ENCODE measurements around the gene TAS2R38.

The TAS2R38 gene

GRCh38 chr7:141941075-141941474, 32.5 kb downstream of the TAS2R38 start:
- H3K4me3 ChIP-seq (ENCODE audit: low read depth, low read length): no peak overlapping the region
- H3K18ac ChIP-seq (ENCODE audit: low read length): no peak overlapping the region
- no peak overlapping the region for H3K4me2 ChIP-seq (ENCODE audit: low read length)
- H3K4me1 ChIP-seq (ENCODE audit: control insufficient read depth in 1 of 2, insufficient read depth in 2 of 2, low read length in 2 of 2): no peaks in the 10 kb centered on the region
- H3K36me3 ChIP-seq (ENCODE audit: control insufficient read depth in 1 of 2, insufficient read depth in 2 of 2, low read length in 2 of 2): no peaks in the 10 kb centered on the region
- no peak overlapping the region for H2BK120ac ChIP-seq (ENCODE audit: insufficient read depth, low read length, poor library complexity)
- H3K14ac ChIP-seq (ENCODE audit: low read length): no peak overlapping the region
- no peak overlapping the region for H4K12ac ChIP-seq (ENCODE audit: low read depth, low read length)
- no peaks in the 10 kb centered on the region for H3K27me3 ChIP-seq (ENCODE audit: insufficient read depth, low read length)
- H4K8ac ChIP-seq (ENCODE audit: low read depth, low read length): no peak overlapping the region
- no peak for DNase-seq
- no peak overlapping the region for H2BK12ac ChIP-seq (ENCODE audit: low read length)
- no peaks in the 10 kb centered on the region for H3K79me1 ChIP-seq (ENCODE audit: low read length)
- no peak overlapping the region for H2AK5ac ChIP-seq (ENCODE audit: low read length)
- no CpG with 5 or more reads among the region's 3 CpGs for WGBS (ENCODE audit: extremely low coverage, insufficient coverage, insufficient read length)
- H2AFZ ChIP-seq (ENCODE audit: insufficient read depth, low read length, poor library complexity): no peak overlapping the region
- H3K23ac ChIP-seq (ENCODE audit: low read length): no peak overlapping the region
- H3K27ac ChIP-seq (ENCODE audit: low read depth, low read length): no peak overlapping the region
- H4K91ac ChIP-seq (ENCODE audit: low read depth, low read length): no peak overlapping the region
- H2BK5ac ChIP-seq (ENCODE audit: low read depth, low read length, poor library complexity): no peak overlapping the region
- H3K9ac ChIP-seq (ENCODE audit: low read length): no peak overlapping the region
- peaks cover 3% of the 10 kb centered on the region for H3K9me3 ChIP-seq (ENCODE audit: insufficient read depth, low read depth, low read length)
- H3K4ac ChIP-seq (ENCODE audit: low read depth, low read length): no peak overlapping the region
- H3K79me2 ChIP-seq (ENCODE audit: control insufficient read depth, insufficient read depth, low read length, poor library complexity): no peaks in the 10 kb centered on the region

- Histone ChIP-seq H3K4me3 (ENCODE audit: low read depth, low read length) (no peak overlapping the region), H3K79me2 (ENCODE audit: control insufficient read depth, insufficient read depth, low read length, poor library complexity) (no peaks in the 10 kb centered on the region), H3K14ac (ENCODE audit: low read length) (no peak overlapping the region), H3K27me3 (ENCODE audit: insufficient read depth, low read length) (no peaks in the 10 kb centered on the region), H3K27ac (ENCODE audit: low read depth, low read length) (no peak overlapping the region), H3K9ac (ENCODE audit: low read length) (no peak overlapping the region), H2AFZ (ENCODE audit: insufficient read depth, low read length, poor library complexity) (no peak overlapping the region), H2BK12ac (ENCODE audit: low read length) (no peak overlapping the region), H3K18ac (ENCODE audit: low read length) (no peak overlapping the region), H4K12ac (ENCODE audit: low read depth, low read length) (no peak overlapping the region), H3K79me1 (ENCODE audit: low read length) (no peaks in the 10 kb centered on the region), H2BK120ac (ENCODE audit: insufficient read depth, low read length, poor library complexity) (no peak overlapping the region), H3K4me1 (ENCODE audit: control insufficient read depth in 1 of 2, insufficient read depth in 2 of 2, low read length in 2 of 2) (no peaks in the 10 kb centered on the region), H4K8ac (ENCODE audit: low read depth, low read length) (no peak overlapping the region), H3K36me3 (ENCODE audit: control insufficient read depth in 1 of 2, insufficient read depth in 2 of 2, low read length in 2 of 2) (no peaks in the 10 kb centered on the region), H3K4ac (ENCODE audit: low read depth, low read length) (no peak overlapping the region), H3K23ac (ENCODE audit: low read length) (no peak overlapping the region), H2AK5ac (ENCODE audit: low read length) (no peak overlapping the region), H2BK5ac (ENCODE audit: low read depth, low read length, poor library complexity) (no peak overlapping the region), H4K91ac (ENCODE audit: low read depth, low read length) (no peak overlapping the region), H3K9me3 (ENCODE audit: insufficient read depth, low read depth, low read length) (no peaks in the 10 kb centered on the region), H3K4me2 (ENCODE audit: low read length) (no peak overlapping the region)
- DNase-seq: no peak
- WGBS (ENCODE audit: extremely low coverage, insufficient coverage, insufficient read length): no CpG with 5 or more reads among the region's 5 CpGs
Observed at GRCh38 chr7:141930211-141930610, 43.4 kb downstream of the TAS2R38 start.

- Histone ChIP-seq H4K12ac (ENCODE audit: low read depth, low read length) (no peak overlapping the region), H3K4me3 (ENCODE audit: low read depth, low read length) (no peak overlapping the region), H2BK5ac (ENCODE audit: low read depth, low read length, poor library complexity) (no peak overlapping the region), H3K79me1 (ENCODE audit: low read length) (no peaks in the 10 kb centered on the region), H3K4me1 (ENCODE audit: control insufficient read depth in 1 of 2, insufficient read depth in 2 of 2, low read length in 2 of 2) (no peaks in the 10 kb centered on the region), H3K18ac (ENCODE audit: low read length) (no peak overlapping the region), H3K79me2 (ENCODE audit: control insufficient read depth, insufficient read depth, low read length, poor library complexity) (no peaks in the 10 kb centered on the region), H4K91ac (ENCODE audit: low read depth, low read length) (no peak overlapping the region), H4K8ac (ENCODE audit: low read depth, low read length) (no peak overlapping the region), H3K4me2 (ENCODE audit: low read length) (no peak overlapping the region), H3K4ac (ENCODE audit: low read depth, low read length) (no peak overlapping the region), H3K14ac (ENCODE audit: low read length) (no peak overlapping the region), H3K36me3 (ENCODE audit: control insufficient read depth in 1 of 2, insufficient read depth in 2 of 2, low read length in 2 of 2) (no peaks in the 10 kb centered on the region), H3K9me3 (ENCODE audit: insufficient read depth, low read depth, low read length) (no peaks in the 10 kb centered on the region), H2AK5ac (ENCODE audit: low read length) (no peak overlapping the region), H3K9ac (ENCODE audit: low read length) (no peak overlapping the region), H3K27me3 (ENCODE audit: insufficient read depth, low read length) (no peaks in the 10 kb centered on the region), H2BK120ac (ENCODE audit: insufficient read depth, low read length, poor library complexity) (no peak overlapping the region), H2BK12ac (ENCODE audit: low read length) (no peak overlapping the region), H3K27ac (ENCODE audit: low read depth, low read length) (no peak overlapping the region), H3K23ac (ENCODE audit: low read length) (no peak overlapping the region), H2AFZ (ENCODE audit: insufficient read depth, low read length, poor library complexity) (no peak overlapping the region)
- no peak for DNase-seq
- no CpG with 5 or more reads among the region's 3 CpGs for WGBS (ENCODE audit: extremely low coverage, insufficient coverage, insufficient read length)
Observed at GRCh38 chr7:141928845-141929195, 44.8 kb downstream of the TAS2R38 start.

GRCh38 chr7:141928146-141928844, 45.3 kb downstream of the TAS2R38 start:
- no peak overlapping the region for H2AFZ ChIP-seq (ENCODE audit: insufficient read depth, low read length, poor library complexity)
- 100% methylated on average over 1 of the region's 2 CpGs for WGBS (ENCODE audit: extremely low coverage, insufficient coverage, insufficient read length)
- no peak for DNase-seq

More at GRCh38 chr7:141928146-141928844, 45.3 kb downstream of the TAS2R38 start:
- no peak overlapping the region for H2BK5ac ChIP-seq (ENCODE audit: low read depth, low read length, poor library complexity)
- no peak overlapping the region for H3K14ac ChIP-seq (ENCODE audit: low read length)
- H2BK12ac ChIP-seq (ENCODE audit: low read length): no peak overlapping the region
- no peaks in the 10 kb centered on the region for H3K9me3 ChIP-seq (ENCODE audit: insufficient read depth, low read depth, low read length)
- no peak overlapping the region for H3K18ac ChIP-seq (ENCODE audit: low read length)
- H3K23ac ChIP-seq (ENCODE audit: low read length): no peak overlapping the region
- no peak overlapping the region for H2AK5ac ChIP-seq (ENCODE audit: low read length)
- no peak overlapping the region for H2BK120ac ChIP-seq (ENCODE audit: insufficient read depth, low read length, poor library complexity)
- H4K12ac ChIP-seq (ENCODE audit: low read depth, low read length): no peak overlapping the region
- no peaks in the 10 kb centered on the region for H3K79me1 ChIP-seq (ENCODE audit: low read length)
- no peaks in the 10 kb centered on the region for H3K4me1 ChIP-seq (ENCODE audit: control insufficient read depth in 1 of 2, insufficient read depth in 2 of 2, low read length in 2 of 2)
- H3K9ac ChIP-seq (ENCODE audit: low read length): no peak overlapping the region
- H3K27ac ChIP-seq (ENCODE audit: low read depth, low read length): no peak overlapping the region
- H3K27me3 ChIP-seq (ENCODE audit: insufficient read depth, low read length): no peaks in the 10 kb centered on the region
- no peak overlapping the region for H3K4me3 ChIP-seq (ENCODE audit: low read depth, low read length)
- H4K91ac ChIP-seq (ENCODE audit: low read depth, low read length): no peak overlapping the region
- H3K4ac ChIP-seq (ENCODE audit: low read depth, low read length): no peak overlapping the region
- H3K36me3 ChIP-seq (ENCODE audit: control insufficient read depth in 1 of 2, insufficient read depth in 2 of 2, low read length in 2 of 2): no peaks in the 10 kb centered on the region
- no peaks in the 10 kb centered on the region for H3K79me2 ChIP-seq (ENCODE audit: control insufficient read depth, insufficient read depth, low read length, poor library complexity)
- no peak overlapping the region for H4K8ac ChIP-seq (ENCODE audit: low read depth, low read length)
- no peak overlapping the region for H3K4me2 ChIP-seq (ENCODE audit: low read length)

Data from trophoblast cell (in vitro differentiated cells and primary cell).